K562 (cell line): ENCODE data around the gene NECAB2. TPM values are rescaled to one million over a fixed set of nuclear protein-coding genes. Genes with fewer than 3 reads are reported as not detected.

Experiments
- ATAC-seq: fragments of 200-7000 bp; cut with Tn5 transposase; 3 replicates; pipeline ENCODE4 v1.9.1; 2020; ENCODE audit warnings: moderate library complexity
- BruUV-seq: library from RNA; stranded (reverse); fragments of 400-500 nt; replicated peaks from 2 replicates; lab custom pipeline; 2021; lab: Mats Ljungman, UMichigan
- CTCF ChIA-PET: fragments of 300-600 bp; formaldehyde crosslinking; extraction: SDS; loops from one replicate; lab custom pipeline; 2021; ENCODE audit warnings: low intra/inter-chr PET ratio; lab: Yijun Ruan, JAX
- POLR2A ChIA-PET: fragments of 300-600, 350-650 bp; sonication (Branson Sonifier 250); formaldehyde crosslinking; extraction: SDS; loops from one replicate; lab custom pipeline; 2021; ENCODE audit warnings: antibody characterized with exemption, inconsistent platforms; lab: Yijun Ruan, JAX
- DNase-seq, 4 experiments: peaks; one replicate each; pipeline versions ENCODE4 v3.0.0 to v3.0.0-alpha.2; 2011 to 2018; ENCODE audit warnings: low spot score in 3 of 4, mixed read lengths in 3 of 4; ENCODE audit errors: extremely low read depth in 1 of 4
- FAIRE-seq: peaks from 2 replicates; lab custom pipeline; 2011; peaks lifted over from hg19 to GRCh38; lab: Jason Lieb, UNC
- H2AFZ ChIP-seq: 2 replicates; pipeline ENCODE4 v1.6.0; 2011; ENCODE audit warnings: low read depth, low read length, control low read depth, inconsistent platforms
- H3K27ac ChIP-seq: fragments of 200-600 bp; 3 replicates; pipeline ENCODE4 v1.8.0; 2011; ENCODE audit warnings: low read depth, mild to moderate bottlenecking, control low read depth, inconsistent platforms, low read length, moderate library complexity, mixed read lengths; ENCODE audit errors: extremely low read depth
- H3K27me3 ChIP-seq, 2 experiments: fragments of 300-600 bp in 1 of 2; 2 replicates in 1 of 2; 3 replicates in 1 of 2; pipeline versions ENCODE4 v1.6.0 to v1.8.0; 2011; ENCODE audit warnings: inconsistent platforms in 2 of 2, low read length in 2 of 2, mild to moderate bottlenecking in 1 of 2, mixed read lengths in 1 of 2, moderate library complexity in 1 of 2; ENCODE audit not compliant: control insufficient read depth in 2 of 2, insufficient read depth in 2 of 2
- H3K36me3 ChIP-seq: fragments of 300-600 bp; 3 replicates; pipeline ENCODE4 v1.8.0; 2011; ENCODE audit warnings: mild to moderate bottlenecking, low read length, inconsistent platforms; ENCODE audit not compliant: control insufficient read depth, insufficient read depth
- H3K4me1 ChIP-seq, 2 experiments: fragments of 200-600 bp in 1 of 2; replicated peaks in 1 of 2; 2 replicates in 1 of 2; 3 replicates in 1 of 2; pipeline versions ENCODE4 v1.5.1 to v1.8.0; 2011; ENCODE audit warnings: inconsistent platforms in 2 of 2, low read length in 2 of 2, mild to moderate bottlenecking in 1 of 2, mixed read lengths in 1 of 2, moderate library complexity in 1 of 2; ENCODE audit not compliant: control insufficient read depth in 2 of 2, insufficient read depth in 2 of 2
- H3K4me2 ChIP-seq: 2 replicates; pipeline ENCODE4 v1.6.1; 2011; ENCODE audit warnings: low read length, control low read depth, inconsistent platforms, mixed read lengths; ENCODE audit not compliant: insufficient read depth
- H3K4me3 ChIP-seq: fragments of 200-600 bp; sonication (generic), shearing (Covaris generic); 2 replicates; pipeline ENCODE4 v1.5.1; 2016; ENCODE audit warnings: control low read depth, inconsistent platforms
- H3K79me2 ChIP-seq: fragments of 200-600 bp; 3 replicates; pipeline ENCODE4 v1.8.0; 2011; ENCODE audit warnings: low read length, inconsistent platforms; ENCODE audit not compliant: control insufficient read depth, insufficient read depth
- H3K9ac ChIP-seq, 2 experiments: 2 replicates each; pipeline versions ENCODE4 v1.6.0 to v1.6.1; 2011; ENCODE audit warnings: low read depth in 2 of 2, low read length in 2 of 2, control low read depth in 1 of 2, inconsistent platforms in 1 of 2, mild to moderate bottlenecking in 1 of 2, mixed read lengths in 1 of 2; ENCODE audit not compliant: insufficient read depth in 1 of 2
- H3K9me1 ChIP-seq: one replicate; pipeline ENCODE4 v1.6.0; 2011; ENCODE audit warnings: inconsistent platforms, mild to moderate bottlenecking, low read length, moderate library complexity; ENCODE audit not compliant: control insufficient read depth, insufficient read depth
- H3K9me3 ChIP-seq: replicated peaks from 2 replicates; pipeline ENCODE4 v1.5.1; 2011; ENCODE audit warnings: low read depth, low read length, inconsistent platforms; ENCODE audit not compliant: control insufficient read depth, insufficient read depth
- H4K20me1 ChIP-seq: replicated peaks from 2 replicates; pipeline ENCODE4 v1.6.1; 2011; ENCODE audit warnings: low read length, inconsistent platforms, mixed read lengths; ENCODE audit not compliant: control insufficient read depth, insufficient read depth
- FOXP1 ChIP-seq: sonication (generic); formaldehyde crosslinking; IDR thresholded peaks from 2 replicates; pipeline ENCODE4 v1.8.0; 2022; ENCODE audit warnings: mild to moderate bottlenecking, missing genetic modification reagents
- SAFB2 ChIP-seq: fragments of 200-400 bp; formaldehyde crosslinking; IDR thresholded peaks from 2 replicates; pipeline ENCODE4 v1.6.1; 2018; ENCODE audit warnings: borderline replicate concordance, low read length, low read depth, moderate library complexity; ENCODE audit not compliant: severe bottlenecking
- TAF7 ChIP-seq: fragments of 450-650 bp; IDR thresholded peaks from 2 replicates; pipeline ENCODE4 v1.6.1; 2016; ENCODE audit warnings: missing genetic modification characterization, missing compliant biosample characterization
- WGBS: fragments of 100-300 bp; shearing (Covaris generic); methylation state at CpG from one replicate; pipeline ENCODE4 v1.1.6; 2016; ENCODE audit warnings: low coverage, mixed read lengths; ENCODE audit not compliant: insufficient coverage; ENCODE audit errors: missing lambda C conversion rate; 5-methylcytosine and 5-hydroxymethylcytosine counted together
- in situ Hi-C: fragments of 300-500 bp; cut with MboI; formaldehyde crosslinking; loops from 4 replicates; pipeline ENCODE4 v1.15.0; 2018; ENCODE audit warnings: inconsistent platforms, mixed read lengths
- intact Hi-C: fragments of 100-400 bp; cut with micrococcal nuclease; formaldehyde crosslinking; loops from 2 replicates; pipeline ENCODE4 v1.14.2; 2022
- polyA plus RNA-seq, 8 experiments: library from polyadenylated mRNA; depleted of rRNA in 4 of 8; stranded (reverse) in 5 of 8; unstranded in 3 of 8; fragments of >200 nt; fragmentation: Nextera tagmentation in 2 of 8; fragmentation: Illumina TruSeq in 1 of 8; extraction: Ambion mirVana in 2 of 8; extraction: Trizol in 1 of 8; gene quantifications; 2 replicates each; pipeline versions ENCODE4 v1.2.1 to v1.2.3, GENCODE V29; 2011 to 2014; ENCODE audit warnings: inconsistent platforms in 1 of 8, missing spikeins in 1 of 8
- total RNA-seq, 7 experiments: library from RNA; depleted of rRNA in 6 of 7; stranded (reverse); fragments of >200 nt in 6 of 7; fragmentation: Illumina TruSeq in 2 of 7; extraction: Trizol in 2 of 7; gene quantifications; 2 replicates each; pipeline versions ENCODE4 v1.2.1 to v1.2.3, GENCODE V29; 2011 to 2021; ENCODE audit warnings: low replicate concordance in 1 of 7
- TF ChIP-seq, protein P1 (sequence below): sonication (generic); formaldehyde crosslinking; IDR thresholded peaks from 2 replicates; pipeline ENCODE4 v1.8.0; 2023; ENCODE audit warnings: mild to moderate bottlenecking, missing genetic modification reagents

NECAB2 gene
- total and polyA plus RNA-seq, 9 of the 15 experiments (the other 6 are each of a cell fraction or from before 2014, with no cell fraction given), result 0.03 to 0.28 TPM; not detected in 7

DNA sequence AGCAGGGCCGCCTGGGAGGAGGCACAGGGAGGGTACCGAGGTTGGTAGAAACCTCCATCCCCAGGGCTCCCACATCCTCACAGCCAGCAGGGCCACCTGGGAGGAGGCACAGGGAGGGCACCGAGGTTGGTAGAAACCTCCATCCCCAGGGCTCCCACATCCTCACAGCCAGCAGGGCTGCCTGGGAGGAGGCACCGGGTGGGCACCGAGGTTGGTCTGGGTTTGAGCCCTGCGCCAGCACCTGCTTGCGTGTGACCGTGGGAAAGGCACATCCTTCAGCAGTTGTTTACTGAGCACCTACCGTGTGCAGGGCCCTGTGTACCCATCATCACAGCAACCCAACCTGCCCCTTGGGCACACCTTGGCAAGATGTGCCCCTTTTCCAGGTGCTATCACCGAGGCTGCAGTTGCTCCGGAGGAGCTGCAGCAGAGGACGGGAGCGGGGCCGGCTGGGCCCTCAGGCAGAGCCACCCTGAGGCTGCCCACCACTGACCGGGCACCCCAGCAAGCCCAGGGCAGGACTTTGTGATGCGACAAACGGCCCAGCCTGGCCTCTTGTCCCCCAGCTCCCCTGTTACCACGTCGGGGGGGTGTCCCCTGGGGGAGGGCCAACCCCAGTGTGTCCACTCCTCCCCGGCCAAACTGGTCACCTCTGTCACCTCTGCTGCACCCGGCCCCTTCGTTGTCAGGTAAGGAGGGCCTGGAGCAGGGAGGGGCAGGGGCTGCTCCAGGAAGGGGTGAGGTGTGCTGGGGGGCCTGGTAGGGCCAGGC, 37.1 kb upstream of the NECAB2 start:
- no peaks in the 10 kb centered on the region for H3K79me2 ChIP-seq
- H3K9me3 ChIP-seq, result no peaks in the 10 kb centered on the region
- no peak overlapping the region for H3K4me3 ChIP-seq
- BruUV-seq, result no TSS peak
- H3K4me2 ChIP-seq, result no peak overlapping the region
- H3K9me1 ChIP-seq, result no peaks in the 10 kb centered on the region
- peaks cover 0 to 50% of the 10 kb centered on the region in 2 experiments; a peak in 2 of 5 replicates for H3K4me1 ChIP-seq
- H2AFZ ChIP-seq, result no peak overlapping the region
- ChIA-PET POLR2A (interaction anchor here (0.6 kb wide), 1 partner anchor 127 kb away, joined by 4 read pairs; no protein-coding TSS in a partner anchor), CTCF (no interaction called here)
- H3K27ac ChIP-seq, result no peak overlapping the region
- no peak for DNase-seq
- 7% methylated on average over 22 of the region's 22 CpGs for WGBS
- peaks cover 70 to 93% of the 10 kb centered on the region in 2 experiments for H3K27me3 ChIP-seq
- no peaks in the 10 kb centered on the region for H3K36me3 ChIP-seq
- H4K20me1 ChIP-seq, result peaks cover 19% of the 10 kb centered on the region
- in situ Hi-C loops (no loop called here), intact Hi-C loops (no loop called here)
- TF ChIP-seq TAF7 (tag) (no peak), SAFB2 (no peak), FOXP1 (CRISPR knock-in tag) (0 out of 2 replicates have a peak, but pooled peaks have one; percentile 32)
- TF ChIP-seq, protein P1, sequence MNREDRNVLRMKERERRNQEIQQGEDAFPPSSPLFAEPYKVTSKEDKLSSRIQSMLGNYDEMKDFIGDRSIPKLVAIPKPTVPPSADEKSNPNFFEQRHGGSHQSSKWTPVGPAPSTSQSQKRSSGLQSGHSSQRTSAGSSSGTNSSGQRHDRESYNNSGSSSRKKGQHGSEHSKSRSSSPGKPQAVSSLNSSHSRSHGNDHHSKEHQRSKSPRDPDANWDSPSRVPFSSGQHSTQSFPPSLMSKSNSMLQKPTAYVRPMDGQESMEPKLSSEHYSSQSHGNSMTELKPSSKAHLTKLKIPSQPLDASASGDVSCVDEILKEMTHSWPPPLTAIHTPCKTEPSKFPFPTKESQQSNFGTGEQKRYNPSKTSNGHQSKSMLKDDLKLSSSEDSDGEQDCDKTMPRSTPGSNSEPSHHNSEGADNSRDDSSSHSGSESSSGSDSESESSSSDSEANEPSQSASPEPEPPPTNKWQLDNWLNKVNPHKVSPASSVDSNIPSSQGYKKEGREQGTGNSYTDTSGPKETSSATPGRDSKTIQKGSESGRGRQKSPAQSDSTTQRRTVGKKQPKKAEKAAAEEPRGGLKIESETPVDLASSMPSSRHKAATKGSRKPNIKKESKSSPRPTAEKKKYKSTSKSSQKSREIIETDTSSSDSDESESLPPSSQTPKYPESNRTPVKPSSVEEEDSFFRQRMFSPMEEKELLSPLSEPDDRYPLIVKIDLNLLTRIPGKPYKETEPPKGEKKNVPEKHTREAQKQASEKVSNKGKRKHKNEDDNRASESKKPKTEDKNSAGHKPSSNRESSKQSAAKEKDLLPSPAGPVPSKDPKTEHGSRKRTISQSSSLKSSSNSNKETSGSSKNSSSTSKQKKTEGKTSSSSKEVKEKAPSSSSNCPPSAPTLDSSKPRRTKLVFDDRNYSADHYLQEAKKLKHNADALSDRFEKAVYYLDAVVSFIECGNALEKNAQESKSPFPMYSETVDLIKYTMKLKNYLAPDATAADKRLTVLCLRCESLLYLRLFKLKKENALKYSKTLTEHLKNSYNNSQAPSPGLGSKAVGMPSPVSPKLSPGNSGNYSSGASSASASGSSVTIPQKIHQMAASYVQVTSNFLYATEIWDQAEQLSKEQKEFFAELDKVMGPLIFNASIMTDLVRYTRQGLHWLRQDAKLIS (CRISPR knock-in tag), result no peak
- no peak for ATAC-seq
- no peak overlapping the region for H3K9ac ChIP-seq
- FAIRE-seq, result no peak
